Stimulated activated CD8-positive, alpha-beta memory T cell treated with anti-CD3 and anti-CD28 coated beads, Interleukin-15, amount 100 ng/mL, for 24 hours (primary cell): ENCODE results near the gene DEPP1.

ENCODE experiments used
- DNase-seq: peaks from one replicate; pipeline ENCODE4 v3.0.0-alpha.2; 2020; ENCODE audit warnings: low read depth

Gene DEPP1

DNA sequence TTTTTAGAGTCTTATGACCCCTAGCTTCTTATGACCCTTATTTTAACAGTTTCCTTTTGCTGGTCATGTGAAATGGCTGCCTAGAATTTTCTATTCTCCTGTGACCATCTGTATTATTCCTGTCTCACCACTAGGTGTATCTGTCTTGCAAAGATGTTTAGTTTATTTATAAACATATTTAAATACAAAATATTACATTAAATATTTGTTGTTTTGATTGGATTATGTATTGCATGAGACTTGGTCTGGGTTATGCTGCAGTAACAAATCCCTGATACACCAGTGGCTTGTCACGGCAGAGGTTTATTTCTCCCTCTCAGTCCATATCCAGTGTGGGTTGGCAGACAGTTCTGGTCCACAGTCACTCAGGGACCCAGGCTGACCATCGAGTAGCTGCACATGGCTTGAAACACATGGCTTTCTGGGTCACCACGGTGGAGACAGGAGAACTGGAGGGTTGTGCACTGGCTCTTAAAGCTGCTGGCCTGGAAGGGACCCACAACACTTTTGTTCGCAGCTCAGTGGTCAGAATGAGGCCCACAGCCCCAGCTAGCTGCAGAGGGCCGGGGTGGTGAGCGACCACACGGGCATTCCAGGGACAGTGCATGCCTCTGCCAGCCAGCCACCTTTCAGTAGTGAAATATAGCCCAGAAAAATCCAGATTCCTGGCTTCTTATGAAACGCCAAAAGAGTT is 11.6 kb downstream of the DEPP1 start:
- no peak for DNase-seq

DNA sequence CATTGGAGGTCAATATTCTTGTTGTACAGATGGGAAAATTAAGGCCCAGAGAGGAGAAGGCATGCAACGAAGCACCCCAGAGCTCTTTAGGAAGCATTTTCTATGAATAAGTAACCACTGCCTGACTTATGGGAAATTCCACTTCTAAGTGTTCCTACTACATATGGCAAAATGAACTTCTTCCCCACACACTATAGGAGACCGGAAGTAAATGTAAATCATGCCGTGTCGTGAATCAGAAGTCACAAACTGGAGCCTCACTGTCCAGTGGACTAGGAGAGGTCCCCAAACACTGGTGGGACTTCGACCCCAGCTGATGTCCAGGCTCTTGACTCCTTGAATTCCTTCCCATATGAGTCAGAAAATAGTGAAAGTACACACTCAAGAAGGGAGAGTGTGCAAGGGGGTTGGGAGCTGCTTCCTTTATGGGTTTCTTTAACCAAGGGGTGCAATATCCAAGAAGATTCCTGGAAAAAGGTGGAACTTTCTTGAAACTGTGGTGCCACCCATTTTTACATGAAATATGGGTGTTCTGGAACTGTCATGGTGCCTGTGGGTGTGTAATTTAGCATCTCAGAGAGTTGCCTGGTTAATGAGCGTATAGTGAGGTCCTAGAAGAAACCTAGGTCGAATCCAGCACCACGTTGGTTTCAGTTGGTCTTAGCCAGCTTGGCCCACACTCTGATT is 12.3 kb downstream of the DEPP1 start:
- DNase-seq, result no peak

DNA sequence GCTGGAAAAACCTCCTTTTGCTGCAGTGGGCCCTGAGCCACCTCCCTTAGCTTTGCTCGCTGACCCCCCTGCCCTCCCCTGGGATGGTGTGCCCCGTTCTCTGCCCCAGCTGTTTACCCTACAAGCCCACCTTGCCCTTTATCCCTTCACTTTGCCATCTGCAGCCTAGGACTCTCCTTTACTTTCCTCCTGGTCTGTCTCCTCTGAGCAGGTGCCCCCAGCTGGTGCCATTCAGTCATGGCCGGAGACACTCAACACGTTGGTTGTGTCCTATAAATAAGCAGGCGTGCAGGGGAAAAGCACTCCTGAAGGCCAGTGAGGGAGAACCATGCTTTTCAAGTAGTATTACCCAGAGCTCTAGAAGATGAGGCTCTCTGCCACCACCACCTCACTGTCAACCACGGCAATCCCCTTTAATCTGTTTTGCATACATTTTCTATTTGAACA is 12.9 kb downstream of the DEPP1 start:
- DNase-seq, result no peak

DNA sequence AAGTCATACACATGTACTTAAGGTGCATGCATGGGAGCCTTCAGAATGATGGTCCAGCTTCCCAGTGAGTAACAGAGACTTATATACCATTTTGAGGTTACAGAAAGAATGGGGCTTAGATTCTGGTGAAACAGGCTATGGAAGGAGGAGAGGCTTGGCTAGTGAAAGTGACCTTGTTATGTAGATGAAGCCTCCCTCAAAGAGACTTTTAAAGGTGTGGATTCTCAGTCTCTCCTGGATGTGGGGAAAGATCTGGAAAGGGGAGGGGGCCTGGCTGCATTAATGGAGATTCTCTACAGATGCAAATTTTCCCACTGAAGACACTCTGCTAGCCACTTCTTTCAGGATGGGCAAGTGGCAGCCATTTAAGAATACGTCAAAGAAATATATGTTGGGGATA is 13.5 kb downstream of the DEPP1 start:
- no peak for DNase-seq

DNA sequence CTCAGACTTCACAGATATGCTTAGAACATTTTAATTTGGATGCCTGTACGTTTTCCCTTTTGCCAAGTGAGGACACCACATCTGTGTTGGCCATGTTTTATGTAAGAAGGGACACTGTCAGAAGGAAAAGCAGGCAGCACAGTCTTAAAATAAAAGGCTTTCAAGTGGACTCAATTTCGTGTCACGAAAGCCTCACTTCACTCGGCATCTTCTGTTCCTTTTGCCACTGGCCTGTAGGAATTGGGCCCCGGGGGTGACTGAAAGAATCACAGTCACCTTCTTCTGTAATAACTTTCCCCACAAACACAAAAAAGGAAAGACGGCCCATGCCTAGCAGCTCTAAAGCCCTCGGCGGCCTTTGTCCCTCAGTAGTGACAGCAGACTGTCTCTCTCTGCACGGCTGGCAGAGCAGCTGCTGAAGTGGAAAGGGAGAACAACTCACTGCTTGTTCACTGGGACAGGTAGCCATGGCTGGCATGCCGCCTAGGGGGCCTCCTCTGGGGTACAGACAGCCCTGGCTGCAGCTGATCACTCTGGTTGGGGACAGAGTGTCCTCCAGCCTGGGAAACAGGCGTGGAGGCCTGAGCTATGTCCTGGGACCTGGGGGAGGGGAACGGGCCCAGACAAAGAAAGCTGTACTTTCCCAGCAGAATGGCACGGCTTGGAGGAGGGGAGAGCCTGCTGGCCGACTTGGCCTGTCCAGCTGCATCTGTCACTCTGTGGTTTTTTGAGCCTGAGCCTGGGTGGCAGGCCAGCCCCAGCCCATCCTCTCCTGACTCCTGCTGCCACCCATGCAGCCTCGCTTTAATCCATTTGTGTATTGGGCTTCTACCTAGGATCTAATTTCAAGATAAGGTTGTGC is 14.6 kb downstream of the DEPP1 start:
- no peak for DNase-seq

DNA sequence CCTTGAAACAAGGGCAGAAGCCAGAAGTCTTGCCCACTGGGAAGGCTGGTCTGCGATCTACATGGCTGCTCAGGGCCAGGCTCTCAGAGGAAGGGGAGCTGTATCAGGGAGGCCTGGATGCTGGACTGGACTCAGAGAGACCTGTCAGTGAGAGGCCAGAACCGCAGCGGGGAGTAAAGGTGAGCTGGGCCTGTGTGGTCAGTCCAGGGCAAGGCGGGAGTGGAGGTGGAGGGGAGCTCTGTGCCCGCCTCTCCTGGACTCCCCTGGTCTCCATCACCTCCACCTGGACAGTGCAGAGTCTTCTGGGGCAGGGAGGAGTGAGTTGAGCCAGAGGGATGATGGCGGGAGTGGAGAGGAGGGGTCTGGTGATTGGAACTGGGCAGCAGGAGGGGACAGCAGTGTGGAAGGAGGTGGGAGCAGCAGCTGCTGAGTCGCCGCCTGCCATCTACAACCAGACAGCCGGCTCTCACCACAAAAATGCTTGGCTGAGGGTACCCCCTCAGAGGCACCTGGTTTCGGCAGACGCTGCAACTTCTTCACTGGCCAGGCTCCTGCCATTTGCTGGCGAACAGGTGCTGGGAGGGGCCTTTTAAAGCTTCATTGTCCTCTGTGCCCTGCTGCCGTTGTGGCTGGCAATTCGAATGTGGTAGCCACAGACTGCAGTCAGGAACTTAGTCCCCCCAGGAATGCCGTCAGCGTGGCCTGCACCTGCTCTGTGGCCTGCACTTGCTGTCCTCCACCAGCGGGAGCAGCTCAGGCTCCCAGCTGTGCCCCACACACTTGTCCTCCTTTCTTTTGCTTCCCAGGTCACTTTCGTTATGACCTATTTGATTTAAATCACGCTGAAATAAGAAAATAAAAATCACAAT is 15.5 kb downstream of the DEPP1 start:
- DNase-seq, result no peak

DNA sequence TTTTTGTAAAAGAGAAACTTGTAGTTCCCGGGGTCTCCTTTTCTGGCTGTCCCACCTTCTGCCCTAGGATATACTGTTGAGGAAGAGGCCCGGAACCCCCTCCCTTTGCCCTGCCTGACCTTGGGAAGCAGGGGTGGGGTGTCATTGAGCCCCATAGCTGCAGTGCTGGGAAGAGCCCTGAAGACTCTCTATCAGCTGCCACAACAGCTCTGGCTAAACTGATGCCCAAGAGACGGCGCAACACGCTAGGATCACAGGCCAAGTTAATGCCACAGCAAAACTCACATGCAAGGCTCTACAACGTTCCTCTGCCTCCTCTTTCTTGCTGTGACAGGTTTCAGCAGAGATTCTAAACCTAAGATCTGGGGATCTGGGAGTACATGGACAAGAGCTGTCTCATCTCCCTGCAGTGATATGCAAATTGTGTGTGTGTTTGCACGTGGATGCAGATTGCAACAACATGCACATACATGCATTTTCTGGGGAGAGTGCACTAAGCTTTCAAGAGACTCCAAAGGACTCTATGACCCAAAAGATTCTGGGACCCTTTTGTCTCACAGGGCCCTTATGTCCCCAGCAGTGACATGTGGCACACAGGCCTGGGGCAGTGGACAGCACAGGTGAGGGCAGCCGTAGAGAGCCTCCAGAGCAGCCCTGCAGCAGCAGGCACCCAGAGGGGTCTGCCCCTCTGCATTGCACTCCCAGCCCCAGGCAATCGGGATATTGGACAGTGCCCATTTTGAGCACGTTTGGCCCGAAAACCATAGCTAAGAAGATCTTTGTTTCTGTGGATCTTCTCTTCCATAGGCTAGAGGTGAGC is 16.5 kb downstream of the DEPP1 start:
- DNase-seq, result no peak

DNA sequence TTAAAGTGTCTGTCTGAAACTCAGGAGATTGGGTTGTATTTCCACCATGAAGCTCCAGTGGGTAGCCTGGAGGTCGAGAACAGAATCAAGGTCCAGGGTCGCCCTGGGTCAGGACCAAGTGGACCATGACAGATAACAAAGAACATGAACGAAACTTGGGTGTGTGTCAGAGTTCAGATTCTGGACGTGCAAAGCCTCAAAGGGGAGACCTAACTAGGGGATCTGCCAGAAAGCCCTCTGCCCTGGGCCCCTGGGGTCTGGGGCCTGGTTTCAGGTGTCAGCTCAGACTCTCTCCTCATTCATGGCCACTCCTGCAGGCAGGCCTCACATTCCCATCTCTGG is 17.4 kb downstream of the DEPP1 start:
- no peak for DNase-seq

DNA sequence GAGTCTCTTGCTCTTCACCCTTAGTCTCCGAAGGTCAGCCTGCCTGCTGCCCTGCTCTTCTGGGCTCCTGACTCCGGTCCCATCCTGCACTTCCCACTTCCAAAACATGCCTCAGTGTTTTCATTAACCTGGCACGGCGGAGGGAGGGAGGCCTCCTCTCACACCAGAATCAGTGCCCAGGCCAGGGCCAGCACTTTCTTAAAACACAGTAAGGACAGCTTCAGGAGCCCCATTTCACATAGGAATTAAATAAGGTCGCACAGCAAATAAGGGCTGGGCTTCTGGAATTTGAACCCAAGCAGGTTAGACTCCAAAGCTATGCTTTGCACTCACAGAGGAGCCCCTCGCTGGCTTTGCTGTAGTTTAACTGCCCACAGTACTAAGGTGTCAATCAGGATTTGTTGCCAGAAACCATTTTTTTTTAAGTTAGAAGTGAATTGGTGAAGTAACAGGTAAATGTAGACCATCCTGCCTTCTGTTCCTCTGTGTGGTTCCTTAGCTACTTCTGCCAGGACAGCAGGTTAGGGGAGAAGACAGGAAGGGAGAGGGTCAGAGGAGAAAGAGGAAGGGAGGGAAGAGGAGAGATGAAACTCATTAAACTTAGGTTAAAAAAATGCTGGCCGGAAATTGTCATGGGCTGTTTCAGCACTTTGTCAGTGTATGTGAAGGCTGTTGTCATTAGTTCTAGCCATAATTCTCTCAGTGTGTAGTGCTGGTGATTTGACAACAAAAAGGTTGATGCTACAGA is 18.0 kb downstream of the DEPP1 start:
- no peak for DNase-seq

DNA sequence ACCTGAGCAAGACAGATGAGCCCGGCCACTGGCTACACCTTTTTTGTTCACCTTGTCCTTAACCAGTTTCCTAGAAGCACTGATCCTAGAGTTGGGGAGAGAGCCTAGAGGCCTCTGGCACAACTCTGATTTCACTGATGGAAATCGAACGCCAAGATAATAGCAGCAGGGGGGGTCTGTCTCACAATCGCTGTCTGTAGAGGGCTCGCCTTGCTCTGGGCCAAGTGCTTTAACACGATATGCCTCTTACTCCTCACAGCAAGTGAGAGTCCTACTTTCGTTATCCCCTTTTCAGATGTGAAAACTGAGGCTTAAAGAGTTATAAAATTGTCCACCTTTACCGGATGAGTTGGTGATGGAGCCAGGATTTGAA is 18.5 kb downstream of the DEPP1 start:
- DNase-seq, result no peak

DNA sequence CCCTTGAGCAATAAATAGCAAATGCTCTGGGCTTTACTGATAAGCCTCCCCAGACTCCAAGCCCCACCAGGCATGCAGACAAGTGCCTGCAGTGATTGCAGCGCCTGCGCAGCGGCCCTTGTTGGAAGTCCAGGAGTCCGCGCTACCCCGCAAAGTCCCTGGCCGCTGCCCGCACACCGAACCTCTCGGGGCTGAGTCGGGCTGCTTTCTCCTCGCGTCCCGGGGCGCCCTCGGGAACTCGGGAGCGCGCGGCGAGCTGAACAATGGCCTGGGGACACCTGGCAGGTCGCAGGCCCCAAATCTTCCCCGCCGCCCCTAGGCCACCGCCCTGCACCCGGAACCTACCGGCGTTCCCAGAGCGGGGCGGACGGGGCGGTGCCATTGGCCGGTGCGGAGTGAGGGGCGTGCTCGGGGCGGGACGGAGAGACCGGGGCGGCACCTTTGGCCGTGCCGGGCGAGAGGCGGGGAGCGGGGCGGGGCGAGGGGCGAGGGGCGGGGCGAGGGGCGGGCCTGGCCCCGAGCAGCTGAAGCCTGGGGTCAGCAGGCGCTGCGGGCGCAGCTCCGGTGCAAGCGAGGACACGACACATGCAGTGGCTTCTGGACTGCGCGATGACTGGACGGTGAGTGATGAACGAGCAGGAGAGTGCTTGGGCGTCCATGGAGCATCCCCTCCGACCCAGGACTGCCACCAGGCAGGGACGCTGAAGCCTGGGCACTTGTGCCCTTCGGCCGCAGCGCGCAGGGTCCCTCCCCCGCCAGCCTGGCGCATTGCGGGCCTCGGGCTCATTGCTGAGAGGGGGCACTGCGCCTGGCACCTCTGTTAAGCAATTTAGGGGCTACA is 19.1 kb downstream of the DEPP1 start, which contains the start of gene RASSF4:
Gene RASSF4, plus strand, starts transcription at position 556 of the 841 bp plus-strand sequence. CDS start 10,401 bp downstream, outside the sequence.
- DNase-seq, result peak; percentile 73

DNA sequence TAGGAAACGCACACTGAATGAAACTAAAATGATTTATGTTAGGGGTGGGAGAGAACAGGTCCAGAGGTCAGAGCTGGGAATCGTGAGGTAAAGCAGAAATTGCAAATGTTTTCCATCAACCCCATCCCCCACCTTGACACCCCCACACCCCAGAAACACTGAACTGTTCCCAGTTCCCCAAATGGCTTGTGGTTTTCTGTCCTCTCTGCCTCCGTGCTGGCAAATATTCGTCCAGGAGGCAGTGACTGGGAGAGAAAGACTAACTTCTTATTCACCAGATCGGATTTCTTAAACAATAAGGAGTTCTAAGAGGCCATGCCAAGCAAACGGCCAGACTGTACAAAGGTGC is 19.7 kb downstream of the DEPP1 start:
- DNase-seq, result no peak

DNA sequence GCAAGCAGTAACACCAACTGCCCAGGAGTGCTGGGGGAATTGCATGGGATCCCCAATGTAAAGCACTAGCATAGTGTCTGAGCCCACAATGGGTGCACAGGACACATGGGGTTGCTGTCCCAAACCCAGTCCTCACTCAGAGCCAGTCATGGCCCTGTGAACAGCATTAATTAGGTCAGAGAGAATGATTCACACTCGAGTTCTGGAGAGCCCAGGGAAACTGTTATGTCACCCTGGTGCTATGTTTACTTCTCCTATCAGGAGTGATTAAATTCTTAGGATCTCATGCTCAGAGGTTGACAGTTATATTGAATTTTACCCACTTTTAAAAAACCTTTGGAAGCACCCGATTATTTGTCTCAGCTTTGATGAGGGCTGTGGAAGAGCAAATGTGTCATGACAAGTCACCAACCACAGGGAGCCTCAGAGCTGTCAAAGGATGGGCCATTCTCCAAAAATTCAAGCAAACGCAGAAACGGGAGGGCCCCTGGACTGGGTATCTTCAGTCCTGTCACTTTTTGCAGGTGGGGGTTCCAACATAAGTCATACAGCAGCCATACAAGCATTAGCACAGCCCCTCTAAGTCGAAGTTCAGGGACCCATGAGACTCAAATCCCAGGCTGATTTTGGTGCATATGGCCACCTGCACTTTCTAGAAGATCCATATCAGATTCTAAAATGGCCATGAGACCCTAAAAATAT is 20.3 kb downstream of the DEPP1 start:
- DNase-seq, result no peak

DNA sequence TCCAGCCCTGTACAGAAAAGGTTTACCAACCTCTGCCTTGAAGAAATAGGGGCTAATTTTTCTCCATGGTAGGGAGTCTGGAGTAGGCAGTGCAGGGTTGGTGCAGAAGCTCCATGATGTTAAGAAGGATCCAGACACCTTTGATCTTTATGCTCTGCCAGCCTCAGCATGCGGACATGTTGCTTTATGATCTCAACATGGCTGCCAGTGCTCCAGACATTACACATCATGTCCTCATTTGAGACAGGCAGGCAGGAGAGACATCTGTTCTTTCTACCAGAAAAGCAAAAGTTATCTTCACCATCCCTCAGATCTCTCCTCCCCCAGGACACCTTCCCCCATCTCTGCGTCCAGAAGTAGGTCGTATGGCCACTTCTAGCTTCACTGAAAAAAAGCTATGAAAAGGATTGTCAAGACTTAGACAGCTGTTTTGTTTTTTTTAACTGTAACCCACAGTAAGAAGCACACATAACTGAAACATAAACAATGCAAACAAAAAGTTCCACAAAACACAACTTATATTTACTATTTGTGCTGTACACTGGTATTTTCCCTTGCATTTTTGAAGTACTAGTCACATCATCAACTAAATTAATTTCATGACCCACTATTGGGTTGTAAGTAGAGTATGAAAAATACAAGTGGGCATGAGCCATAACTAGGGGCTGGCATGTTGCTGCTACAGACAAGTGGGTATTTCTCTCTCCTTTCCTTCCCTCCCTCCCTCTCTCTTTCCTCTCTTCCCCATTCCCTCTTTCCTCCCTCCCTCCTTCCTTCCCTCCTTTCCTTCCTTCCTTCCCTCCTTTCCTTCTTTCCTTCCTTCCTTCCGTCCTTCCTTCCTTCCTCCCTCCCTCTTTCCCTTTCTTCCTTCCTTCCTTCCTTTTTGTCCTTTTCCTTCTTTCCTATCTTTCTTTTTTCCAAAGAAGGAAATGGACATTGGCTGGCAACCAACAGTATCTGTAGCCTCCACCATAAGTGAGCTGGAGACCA is 21.6 kb downstream of the DEPP1 start:
- no peak for DNase-seq

DNA sequence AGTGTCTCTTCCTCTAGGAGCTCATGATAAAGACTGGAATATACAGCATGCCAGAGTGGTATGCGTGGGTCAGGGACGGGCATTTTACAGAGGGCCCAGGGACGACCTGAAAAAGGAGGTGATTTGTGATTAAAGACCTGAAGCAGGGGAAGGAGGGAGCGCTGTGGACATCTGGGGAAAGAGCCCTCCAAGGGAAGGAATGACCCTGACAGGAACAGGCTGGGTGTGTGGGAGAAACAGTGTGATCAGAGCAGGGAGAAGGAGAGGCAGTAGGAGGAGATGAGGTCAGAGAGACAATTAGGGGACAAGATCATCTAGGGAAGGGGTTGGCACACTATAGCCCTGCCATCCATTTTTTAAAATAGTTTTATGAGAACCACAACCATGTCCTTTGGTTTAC is 22.4 kb downstream of the DEPP1 start:
- no peak for DNase-seq

DNA sequence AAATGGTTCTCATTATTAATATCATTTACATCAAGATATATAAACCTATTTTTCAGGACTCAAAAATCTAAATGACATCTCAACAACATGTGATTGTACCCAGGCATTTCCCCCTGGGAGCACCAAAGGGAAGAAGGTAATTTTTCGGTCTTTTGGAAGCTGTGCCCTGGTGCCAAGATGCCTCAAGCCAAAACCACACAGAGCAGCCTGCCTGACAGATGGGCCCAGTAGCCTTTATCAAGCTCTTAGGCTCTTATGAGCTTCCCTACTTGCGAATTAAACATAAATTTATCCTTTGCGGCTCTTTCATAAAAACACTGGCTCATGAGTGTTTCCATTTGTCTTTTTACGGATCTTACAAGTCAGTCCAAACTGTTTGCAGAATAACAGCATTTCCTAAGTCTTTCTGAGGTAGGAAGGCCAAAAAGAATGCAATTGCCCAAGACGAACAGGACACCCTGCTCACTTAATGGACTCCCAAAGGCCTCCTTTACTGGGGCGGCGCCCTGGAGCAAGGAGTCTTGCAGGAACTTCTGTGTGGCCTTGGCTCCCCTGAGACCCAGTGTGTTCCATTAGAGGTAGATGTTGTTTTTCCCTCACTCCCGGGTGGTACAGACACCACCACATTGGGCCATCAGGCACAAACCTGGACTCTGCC is 23.1 kb downstream of the DEPP1 start:
- DNase-seq, result no peak

DNA sequence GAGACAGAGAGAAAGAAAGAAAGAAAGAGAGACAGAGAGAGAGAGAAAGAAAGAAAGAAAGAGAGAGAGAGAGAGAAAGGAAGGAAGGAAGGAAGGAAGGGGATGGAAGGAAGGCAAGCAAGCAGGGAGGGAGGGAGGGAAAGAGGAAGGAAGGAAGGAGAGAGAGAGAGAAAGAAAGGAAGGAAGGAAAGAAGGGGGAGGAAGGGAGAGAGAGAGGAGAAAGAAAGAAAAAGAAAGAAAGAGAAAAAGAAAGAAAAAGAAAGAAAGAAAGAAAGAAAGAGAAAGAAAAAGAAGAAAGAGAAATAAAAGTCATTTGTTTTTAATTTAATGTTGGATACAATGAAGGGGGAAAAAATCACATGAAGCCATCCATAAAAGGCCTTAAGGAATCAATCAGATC is 23.6 kb downstream of the DEPP1 start:
- no peak for DNase-seq
